Heart left ventricle (tissue), 16 donors: ENCODE data around the gene DAW1. TPM values are rescaled to one million over a fixed set of nuclear protein-coding genes. Genes with fewer than 3 reads are reported as not detected.

Experiments used
- ATAC-seq, 4 donors: fragments of 200-7000 bp; cut with Tn5 transposase; one replicate each; pipeline ENCODE4 v1.9.1; 2020 to 2022; ENCODE audit warnings: moderate library complexity in 4 of 4, mild to moderate bottlenecking in 3 of 4, moderate number of reproducible peaks in 1 of 4
- DNase-seq, 5 donors: peaks; one replicate each; pipeline ENCODE4 v3.0.0-alpha.2; 2020
- H3K27ac ChIP-seq, 12 donors: fragments of 200-600 bp; sonication (generic) in 4 of 12; one replicate each; pipeline versions ENCODE4 v1.5.0 to v1.8.0; 2016 to 2022; ENCODE audit warnings: mild to moderate bottlenecking in 2 of 12
- H3K27me3 ChIP-seq, 9 donors: fragments of 200-600 bp; sonication (generic) in 2 of 9; one replicate each; pipeline versions ENCODE4 v1.5.1 to v1.8.0; 2016 to 2022; ENCODE audit warnings: mild to moderate bottlenecking in 3 of 9
- H3K36me3 ChIP-seq, 9 donors: fragments of 200-600 bp; sonication (generic) in 2 of 9; one replicate each; pipeline versions ENCODE4 v1.5.0 to v1.8.0; 2018 to 2022; ENCODE audit warnings: mild to moderate bottlenecking in 2 of 9
- H3K4me1 ChIP-seq, 12 donors: fragments of 200-600 bp; sonication (generic) in 4 of 12; one replicate each; pipeline versions ENCODE4 v1.5.0 to v1.8.0; 2016 to 2022; ENCODE audit warnings: mild to moderate bottlenecking in 3 of 12
- H3K4me3 ChIP-seq, 12 donors: fragments of 200-600 bp; sonication (generic) in 4 of 12; one replicate each; pipeline versions ENCODE4 v1.5.0 to v1.8.0; 2017 to 2022; ENCODE audit warnings: mild to moderate bottlenecking in 9 of 12, moderate library complexity in 4 of 12
- H3K9me3 ChIP-seq, 12 donors: fragments of 200-600 bp; sonication (generic) in 4 of 12; one replicate each; pipeline versions ENCODE4 v1.5.0 to v1.8.0; 2016 to 2022; ENCODE audit warnings: mild to moderate bottlenecking in 1 of 12
- POLR2A ChIP-seq, 2 donors: fragments of 450-650 bp; IDR thresholded peaks; one replicate each; pipeline ENCODE4 v1.6.1; 2017; ENCODE audit warnings: antibody characterized with exemption in 2 of 2, mild to moderate bottlenecking in 2 of 2, moderate library complexity in 2 of 2
- WGBS, 4 donors: extraction: QIAGEN DNeasy Blood & Tissue Kit in 2 of 4; methylation state at CpG; one replicate each; pipeline versions ENCODE4 v1.1.5 to v1.1.7; 2013 to 2018; 5-methylcytosine and 5-hydroxymethylcytosine counted together
- intact Hi-C, 10 donors: fragments of 100-400 bp; cut with DNase I; formaldehyde crosslinking; loops; one replicate each; pipeline versions ENCODE4 v1.11.1 to v1.14.2; 2022
- polyA plus RNA-seq, 2 donors: library from polyadenylated mRNA; stranded (reverse); fragments of 200-250 nt; gene quantifications; one replicate each; pipeline ENCODE4 v1.2.3, GENCODE V29; 2013
- total RNA-seq, 9 donors: library from RNA; depleted of rRNA in 2 of 9; stranded (reverse); fragments of >200 nt in 2 of 9; fragmentation: NEBNext Ultra II Directional in 3 of 9; extraction: Animal tissue kit (Norgen Biotek cat#: 25700) in 3 of 9; gene quantifications; one replicate each; pipeline versions ENCODE4 v1.1.0 to v1.2.4, GENCODE V29; 2016 to 2023
- TF ChIP-seq, protein P1 (sequence below), 12 donors: fragments of 200-600 bp; sonication (generic) in 4 of 12; IDR thresholded peaks; one replicate each; pipeline versions ENCODE4 v1.5.0 to v1.8.0; 2018 to 2022; ENCODE audit warnings: antibody characterized with exemption in 12 of 12, mild to moderate bottlenecking in 5 of 12
- donor health status: ischemic (EF 13 %, LVEDD 7.1; RV severe dilation, severe dysfunction).
- donor health status: healthy with polysubstance abuse.
- donor health status: DM: no; HTN: yes; CAD: no.
- donor health status: DM: no; HTN: no; CAD: no.
- donor health status: ischemic (EF 25% LVEDD 6.9; RV normal size, moderate dysfunction).
- donor health status: ischemic (EF 25% LVEDD 5.7; RV mildly dilated, moderate dysfunction).
- donor health status: healthy.
- donor health status: DM: yes; HTN: yes; CAD: no.
- donor health status: ischemic (EF 35%, LVEDD 5.7; RV mildly dilated, moderate dysfunction).
- donor health status: nonischemic (EF 11% LVEDD 7.7; RV severe dilation, severe dysfunction).
- donor health status: DM: yes; HTN: yes; CAD: no.
- donor health status: PGD.
- donor health status: ischemic (EF 29% LVEDD 5.4; RV normal size, mild dysfunction).
- donor health status: nonischemic (EF 23%, LVEDD 6.1; RV moderate dilation, normal function).

Gene DAW1
- total and polyA plus RNA-seq, 11 donors = 0.20 to 1.3 (median 0.47) TPM; not detected in 6

DNA sequence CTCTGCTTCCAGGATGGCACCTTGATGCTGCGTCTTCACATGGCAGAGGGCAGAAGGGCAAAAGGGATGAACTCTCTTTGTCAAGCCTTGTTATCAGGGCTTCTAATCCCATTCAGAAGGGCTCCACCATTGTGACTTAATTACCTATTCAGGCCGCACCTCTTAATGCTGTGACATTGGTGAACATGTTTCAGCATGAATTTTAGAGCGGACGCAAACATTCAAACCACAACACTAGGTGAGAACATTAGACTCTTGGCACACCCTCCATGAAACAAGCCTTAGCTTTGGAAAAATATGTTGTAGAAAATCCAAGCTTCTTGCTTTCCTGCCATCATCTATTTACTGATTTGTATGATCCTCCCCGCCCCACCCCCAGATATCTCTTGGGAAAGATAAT, 17.9 kb downstream of the DAW1 start:
- no peaks in the 10 kb centered on the region for H3K27me3 ChIP-seq
- WGBS, 4 donors = 91 to 94% (median 94%) methylated on average over 5 of the region's 5 CpGs
- H3K27ac ChIP-seq = no peak overlapping the region
- H3K36me3 ChIP-seq = no peaks in the 10 kb centered on the region
- H3K9me3 ChIP-seq = peaks cover 0 to under 1% (median 0%) of the 10 kb centered on the region in 12 donors
- ATAC-seq (no peak), DNase-seq (no peak)
- H3K4me1 ChIP-seq = no peaks in the 10 kb centered on the region
- no peak overlapping the region for H3K4me3 ChIP-seq
- intact Hi-C loops = loop anchor here in 3 of 10 donors (10.0 kb wide), 3 partner anchors 235 to 1385 kb away; partner anchors contain the start of gene PID1 (in 1 of the 3)
- TF ChIP-seq POLR2A (IDR thresholded peaks at IDR 0.05) = no peak
- TF ChIP-seq, protein P1, sequence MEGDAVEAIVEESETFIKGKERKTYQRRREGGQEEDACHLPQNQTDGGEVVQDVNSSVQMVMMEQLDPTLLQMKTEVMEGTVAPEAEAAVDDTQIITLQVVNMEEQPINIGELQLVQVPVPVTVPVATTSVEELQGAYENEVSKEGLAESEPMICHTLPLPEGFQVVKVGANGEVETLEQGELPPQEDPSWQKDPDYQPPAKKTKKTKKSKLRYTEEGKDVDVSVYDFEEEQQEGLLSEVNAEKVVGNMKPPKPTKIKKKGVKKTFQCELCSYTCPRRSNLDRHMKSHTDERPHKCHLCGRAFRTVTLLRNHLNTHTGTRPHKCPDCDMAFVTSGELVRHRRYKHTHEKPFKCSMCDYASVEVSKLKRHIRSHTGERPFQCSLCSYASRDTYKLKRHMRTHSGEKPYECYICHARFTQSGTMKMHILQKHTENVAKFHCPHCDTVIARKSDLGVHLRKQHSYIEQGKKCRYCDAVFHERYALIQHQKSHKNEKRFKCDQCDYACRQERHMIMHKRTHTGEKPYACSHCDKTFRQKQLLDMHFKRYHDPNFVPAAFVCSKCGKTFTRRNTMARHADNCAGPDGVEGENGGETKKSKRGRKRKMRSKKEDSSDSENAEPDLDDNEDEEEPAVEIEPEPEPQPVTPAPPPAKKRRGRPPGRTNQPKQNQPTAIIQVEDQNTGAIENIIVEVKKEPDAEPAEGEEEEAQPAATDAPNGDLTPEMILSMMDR (IDR thresholded peaks at IDR 0.05) = no peak

DNA sequence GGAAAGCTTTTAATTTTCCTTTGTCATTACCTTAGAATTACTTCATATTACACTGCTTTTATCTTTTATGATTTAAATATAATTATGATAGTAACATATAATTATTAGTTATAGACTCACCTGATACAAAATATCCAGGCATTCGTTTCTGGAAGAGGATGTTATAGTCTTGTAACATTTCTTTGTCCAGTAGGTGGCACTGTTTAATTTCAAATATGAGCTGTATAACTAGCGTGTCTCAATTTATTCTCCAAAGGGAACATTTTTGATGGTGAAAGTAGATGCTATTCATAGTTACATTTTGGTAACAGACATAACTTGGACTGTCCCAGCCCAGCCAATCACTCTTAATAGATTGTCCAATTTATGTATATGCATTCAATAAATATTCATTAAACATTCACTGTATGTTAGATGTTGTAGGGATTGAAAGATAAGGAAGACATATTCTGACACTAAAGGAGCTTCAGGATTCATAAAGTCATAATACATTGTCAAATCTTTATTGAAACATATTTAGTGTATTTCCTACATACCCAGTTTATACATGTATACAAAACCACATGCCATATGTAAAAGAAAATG, 19.2 kb downstream of the DAW1 start:
- H3K27ac ChIP-seq = no peak overlapping the region
- no peak for DNase-seq
- WGBS, 4 donors = 1 to 4% (median 2%) methylated on average over 2 of the region's 2 CpGs
- peak in 2 of 4 donors; percentile 66 to 79 for ATAC-seq
- no peaks in the 10 kb centered on the region for H3K4me1 ChIP-seq
- no peaks in the 10 kb centered on the region for H3K27me3 ChIP-seq
- TF ChIP-seq, protein P1 (IDR thresholded peaks at IDR 0.05) = peak; percentile 46 to 75 (median 68)
- TF ChIP-seq POLR2A (IDR thresholded peaks at IDR 0.05) = no peak
- H3K4me3 ChIP-seq = no peak overlapping the region
- no peaks in the 10 kb centered on the region for H3K9me3 ChIP-seq
- no peaks in the 10 kb centered on the region for H3K36me3 ChIP-seq
- intact Hi-C loops = loop anchor here in 5 of 10 donors (2.0 to 10.0 kb wide), 6 partner anchors 764 to 1697 kb away; partner anchors contain the start of gene PID1 (in 2 of the 5)

DNA sequence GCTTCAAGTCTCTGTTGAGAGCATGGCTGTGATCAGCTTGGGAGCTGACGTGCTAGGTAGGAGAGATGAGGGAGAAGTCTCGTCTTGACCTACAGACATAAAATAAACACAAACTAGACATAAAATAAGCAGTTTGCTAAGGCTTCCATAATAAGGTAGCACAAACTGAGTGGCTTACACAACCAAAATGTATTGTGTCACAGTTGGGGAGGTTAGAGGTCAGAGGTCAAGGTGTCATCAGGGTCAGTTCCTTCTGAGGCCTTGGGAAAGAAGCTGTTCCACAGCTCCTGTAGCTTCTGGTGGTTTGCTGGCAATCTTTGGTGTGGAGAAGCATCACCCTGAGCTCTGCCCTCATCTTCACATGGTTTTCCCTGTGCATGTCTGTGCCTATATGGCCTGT, 20.2 kb downstream of the DAW1 start:
- no peak for TF ChIP-seq POLR2A (IDR thresholded peaks at IDR 0.05)
- H3K4me1 ChIP-seq = no peaks in the 10 kb centered on the region
- H3K27me3 ChIP-seq = no peaks in the 10 kb centered on the region
- 86 to 96% (median 88%) methylated on average over 2 of the region's 2 CpGs for WGBS, 4 donors
- H3K27ac ChIP-seq = no peak overlapping the region
- no peak for DNase-seq
- no peak for ATAC-seq
- H3K36me3 ChIP-seq = no peaks in the 10 kb centered on the region
- intact Hi-C loops = loop anchor here in 5 of 10 donors (2.0 to 10.0 kb wide), 6 partner anchors 763 to 1696 kb away; partner anchors contain the start of gene PID1 (in 2 of the 5)
- H3K9me3 ChIP-seq = no peaks in the 10 kb centered on the region
- no peak overlapping the region for H3K4me3 ChIP-seq

DNA sequence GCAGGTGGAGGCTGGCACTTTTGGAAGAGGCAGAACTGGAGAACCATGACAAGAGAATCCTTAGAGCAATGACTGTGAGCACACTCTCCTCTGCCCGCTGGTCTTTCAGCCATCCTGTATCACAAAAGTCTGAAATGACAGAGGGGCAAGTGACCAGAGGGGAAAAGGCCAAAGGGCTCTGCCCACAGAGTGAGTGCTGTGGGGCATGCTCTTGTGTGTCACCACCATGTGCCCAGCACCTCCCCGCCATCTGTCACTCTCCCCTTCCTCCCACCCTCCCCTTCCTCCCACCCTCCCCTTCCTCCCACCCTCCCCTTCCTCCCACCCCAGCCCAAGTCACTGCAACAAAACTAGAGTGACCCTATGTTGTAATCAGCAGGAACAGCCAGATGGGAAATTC, 31.9 kb downstream of the DAW1 start:
- intact Hi-C loops = no loop called here
- ATAC-seq (no peak), DNase-seq (no peak)
- H3K27ac ChIP-seq = no peak overlapping the region
- peaks cover 0 to 4% (median 0%) of the 10 kb centered on the region in 9 donors for H3K27me3 ChIP-seq
- no peaks in the 10 kb centered on the region for H3K36me3 ChIP-seq
- H3K9me3 ChIP-seq = no peaks in the 10 kb centered on the region
- H3K4me1 ChIP-seq = no peaks in the 10 kb centered on the region
- 47 to 71% (median 64%) methylated on average over 2 of the region's 2 CpGs for WGBS, 4 donors
- TF ChIP-seq POLR2A (IDR thresholded peaks at IDR 0.05) = no peak
- TF ChIP-seq, protein P1 (IDR thresholded peaks at IDR 0.05) = no peak
- no peak overlapping the region for H3K4me3 ChIP-seq
